CD4-positive, alpha-beta T cell treated with Interleukin-4 for 1 hour (primary cell): ENCODE data around the gene TACO1.
A peak's percentile ranks its signal among the peaks of the same experiment; 100 is the strongest.

Experiments used
- DNase-seq, 2 donors: peaks; one replicate each; pipeline ENCODE4 v3.0.0-alpha.2; 2020 to 2022

Gene TACO1

DNA sequence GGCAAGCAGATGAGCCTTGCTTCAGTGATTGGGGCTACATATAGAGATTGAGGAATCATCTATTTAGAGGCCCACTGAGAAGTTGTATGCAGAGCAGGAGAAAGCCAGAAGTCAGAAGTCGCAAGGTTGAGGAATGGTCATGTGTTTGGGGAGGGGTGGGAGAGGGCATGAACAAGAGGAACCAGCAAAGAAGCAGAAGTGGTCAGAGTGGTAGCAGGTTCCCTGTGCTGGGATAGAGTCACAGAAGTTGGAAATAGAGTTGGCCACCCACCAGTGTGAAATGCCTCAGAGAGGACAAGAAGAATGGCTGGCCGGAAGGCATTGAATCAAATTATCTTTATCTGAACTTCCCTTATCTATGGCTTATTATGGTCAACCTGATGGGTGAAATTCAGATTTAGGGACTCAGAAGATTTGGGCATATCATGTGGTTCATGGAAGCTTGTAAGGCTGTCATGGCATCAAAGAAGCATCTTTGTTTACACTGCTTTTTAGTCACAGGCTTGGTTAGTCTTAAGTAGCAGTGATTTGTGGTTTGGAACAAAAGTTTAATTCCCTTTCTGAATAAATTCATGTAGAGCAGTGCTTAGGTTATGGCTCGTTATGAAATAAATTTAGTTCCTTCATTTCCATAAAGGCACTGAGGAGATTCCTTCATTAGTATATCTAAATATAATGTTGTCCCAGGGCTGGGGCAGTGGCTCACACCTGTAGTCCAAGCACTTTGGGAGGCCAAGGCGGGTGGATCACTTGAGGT lies 41.2 kb downstream of the TACO1 start:
- peak in 1 of 2 donors; percentile 52 for DNase-seq

GRCh38 chr17:63644846-63645245 lies 44.2 kb downstream of the TACO1 start:
- no peak for DNase-seq

DNA sequence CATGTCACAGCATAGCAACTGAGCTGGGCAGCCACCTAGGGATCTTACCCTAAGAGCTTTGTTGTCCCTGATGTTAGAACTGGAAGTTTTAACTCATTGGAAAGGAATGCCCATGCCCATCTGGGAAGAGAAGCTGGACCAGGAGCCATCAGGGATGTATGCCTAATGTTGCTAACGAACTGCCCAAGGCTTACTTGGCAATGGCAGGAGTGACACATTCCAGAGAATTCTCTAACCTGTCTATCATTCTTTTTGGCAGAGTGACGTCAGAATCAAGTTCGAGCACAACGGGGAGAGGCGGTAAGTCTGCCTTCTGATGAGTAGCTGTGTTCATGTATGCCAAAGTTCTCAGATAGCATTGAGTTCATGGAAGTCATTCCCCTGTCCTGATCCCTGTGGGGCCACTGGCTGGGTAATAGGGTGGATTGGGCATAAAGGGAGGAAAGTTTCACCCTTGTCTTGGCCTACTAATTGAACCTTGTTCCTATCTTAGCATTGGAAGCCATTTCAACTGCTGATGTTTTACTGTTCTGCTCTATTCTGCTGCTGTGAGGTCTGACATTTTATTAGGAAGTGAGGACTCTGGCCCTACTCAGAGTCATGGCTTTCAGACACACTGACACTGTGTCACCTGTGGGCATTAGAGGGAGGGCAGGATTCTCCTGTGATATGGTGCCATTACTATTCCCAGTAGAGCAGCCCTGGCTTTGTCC lies 45.2 kb downstream of the TACO1 start:
- DNase-seq, result no peak

DNA sequence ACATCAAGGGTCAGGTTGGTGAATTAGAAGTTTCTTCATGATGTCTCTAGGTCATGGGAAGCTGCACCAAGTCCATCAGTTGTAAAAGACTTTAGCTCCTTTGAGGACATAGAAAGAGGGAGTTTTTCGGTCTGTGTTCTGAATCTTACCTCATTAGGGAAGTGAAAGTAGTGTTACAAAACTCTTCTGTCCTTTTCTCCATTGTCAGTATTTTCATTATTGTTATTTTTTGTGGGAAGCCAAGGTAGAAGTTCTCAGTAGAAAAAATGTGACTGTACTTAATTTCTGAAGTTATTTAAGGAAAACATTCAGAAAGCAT lies 45.8 kb downstream of the TACO1 start:
- DNase-seq, result no peak

GRCh38 chr17:63647065-63647725 lies 46.5 kb downstream of the TACO1 start:
- DNase-seq, result no peak

GRCh38 chr17:63647936-63648335 lies 47.2 kb downstream of the TACO1 start:
- no peak for DNase-seq

DNA sequence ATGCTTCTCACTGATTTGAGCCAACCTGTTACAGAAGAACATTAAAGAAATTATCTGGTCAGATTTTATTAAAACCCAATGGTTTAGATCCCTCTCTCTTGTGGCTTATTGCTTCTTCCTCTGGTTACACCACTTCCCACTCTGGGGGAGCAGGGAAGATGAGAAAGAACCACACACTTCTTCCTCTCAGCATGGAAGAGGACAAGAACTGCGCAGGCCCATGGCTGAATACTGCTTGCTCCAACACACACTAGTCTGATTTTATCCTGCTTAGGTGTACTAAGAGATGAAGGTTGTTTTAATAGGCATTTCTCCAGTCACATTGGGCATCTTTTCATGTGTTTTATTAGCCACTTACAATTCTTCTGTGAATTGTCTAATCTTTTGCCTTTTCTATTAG lies 49.1 kb downstream of the TACO1 start:
- DNase-seq, result no peak

DNA sequence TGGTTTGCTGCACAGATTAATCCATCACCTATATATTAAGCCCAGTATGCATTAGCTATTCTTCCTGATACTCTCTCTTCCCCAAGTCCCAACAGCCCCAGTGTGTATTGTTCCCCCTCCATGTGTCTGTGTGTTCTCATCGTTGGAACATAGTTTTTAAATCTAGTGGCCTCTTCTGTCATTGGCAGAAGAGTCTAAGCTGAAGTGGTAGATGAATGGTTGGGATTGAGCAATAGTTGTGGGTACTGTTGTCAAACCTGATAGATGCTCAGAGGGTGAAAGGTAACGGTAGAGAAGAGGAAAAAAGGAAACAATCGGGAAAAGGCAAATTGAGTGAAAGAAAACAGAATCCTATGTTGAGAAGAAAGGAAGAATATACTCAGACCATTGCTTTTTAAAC lies 51.4 kb downstream of the TACO1 start:
- no peak for DNase-seq

GRCh38 chr17:63653050-63653449 lies 52.4 kb downstream of the TACO1 start:
- no peak for DNase-seq

- no peak for DNase-seq
Measured at GRCh38 chr17:63657786-63658185, 57.1 kb downstream of the TACO1 start.
